Astrocyte of the spinal cord (primary cell): ENCODE data around the gene TLL1.

Experiments used
- DNase-seq: peaks from one replicate; pipeline ENCODE4 v3.0.0; 2011; ENCODE audit warnings: low read depth, low spot score
- H3K4me3 ChIP-seq: 2 replicates; pipeline ENCODE4 v1.5.1; 2011; ENCODE audit warnings: low read depth, mild to moderate bottlenecking, low read length, moderate library complexity
- CTCF ChIP-seq: IDR thresholded peaks from 2 replicates; pipeline ENCODE4 v1.5.1; 2012; ENCODE audit warnings: low read depth, mild to moderate bottlenecking, low read length, inconsistent platforms
- in situ Hi-C: cut with HindIII; loops from 2 replicates; pipeline ENCODE4 v1.10.0; 2017; ENCODE audit warnings: low sequenced_read_pairs

Gene TLL1

GRCh38 chr4:165927815-165928214, 54.8 kb downstream of the TLL1 start:
- no peak overlapping the region for H3K4me3 ChIP-seq
- no peak for TF ChIP-seq CTCF
- DNase-seq, result no peak
- in situ Hi-C loops, result no loop called here

GRCh38 chr4:165928601-165929000, 55.6 kb downstream of the TLL1 start:
- no peak for DNase-seq
- no peak for TF ChIP-seq CTCF
- no peak overlapping the region for H3K4me3 ChIP-seq
- in situ Hi-C loops, result no loop called here

- DNase-seq, result no peak
- no peak overlapping the region for H3K4me3 ChIP-seq
- in situ Hi-C loops, result no loop called here
- no peak for TF ChIP-seq CTCF
Measured at GRCh38 chr4:165929662-165930061, 56.6 kb downstream of the TLL1 start.

GRCh38 chr4:165931741-165932140, 58.7 kb downstream of the TLL1 start:
- in situ Hi-C loops, result no loop called here
- no peak for DNase-seq
- no peak for TF ChIP-seq CTCF
- H3K4me3 ChIP-seq, result no peak overlapping the region

- TF ChIP-seq CTCF, result no peak
- H3K4me3 ChIP-seq, result no peak overlapping the region
- in situ Hi-C loops, result no loop called here
- no peak for DNase-seq
Measured at GRCh38 chr4:165944900-165945299, 71.9 kb downstream of the TLL1 start.

- no peak for TF ChIP-seq CTCF
- no peak overlapping the region for H3K4me3 ChIP-seq
- DNase-seq, result no peak
- in situ Hi-C loops, result no loop called here
Measured at GRCh38 chr4:165945991-165946390, 73.0 kb downstream of the TLL1 start.

GRCh38 chr4:165947019-165947418, 74.0 kb downstream of the TLL1 start:
- H3K4me3 ChIP-seq, result no peak overlapping the region
- DNase-seq, result no peak
- in situ Hi-C loops, result no loop called here
- TF ChIP-seq CTCF, result no peak
